Measurements from ENCODE around the gene DISP2. TPM values are rescaled to one million over a fixed set of nuclear protein-coding genes. Genes with fewer than 3 reads are reported as not detected.
A peak's percentile ranks its signal among the peaks of the same experiment; 100 is the strongest.

The DISP2 gene
- total RNA-seq = 1 to 10 TPM in 1 of 4 donors, under 1 TPM in 3; under 0.01 to 1.1 (median 0.12) TPM

- peak; percentile 45 for DNase-seq (ENCODE audit: low spot score)
Measured at GRCh38 chr15:40357723-40358470, at the start of gene DISP2. TSS of gene DISP2 (plus strand) at chr15:40358219. CDS start at chr15:40358322, 103 bp downstream.

GRCh38 chr15:40309344-40309862, 48.6 kb upstream of the DISP2 start:
- no peak for TF ChIP-seq CTCF (IDR thresholded peaks at IDR 0.05)
- no peak for DNase-seq (ENCODE audit: low spot score)
- ATAC-seq (ENCODE audit: low FRiP score) = no peak

More at GRCh38 chr15:40357723-40358470, at the start of gene DISP2:
- TF ChIP-seq CTCF (IDR thresholded peaks at IDR 0.05) = no peak
- ATAC-seq (ENCODE audit: low FRiP score) = peak; percentile 94

- ATAC-seq (ENCODE audit: low FRiP score) = no peak
- peak in 1 of 3 donors; percentile 22 for TF ChIP-seq CTCF (IDR thresholded peaks at IDR 0.05)
- DNase-seq (ENCODE audit: low spot score) = peak; percentile 20
Measured at GRCh38 chr15:40310001-40310959, 47.7 kb upstream of the DISP2 start.

GRCh38 chr15:40310993-40311392, 47.0 kb upstream of the DISP2 start:
- no peak for TF ChIP-seq CTCF (IDR thresholded peaks at IDR 0.05)
- ATAC-seq (ENCODE audit: low FRiP score) (no peak), DNase-seq (ENCODE audit: low spot score) (no peak)

GRCh38 chr15:40312370-40313158, 45.5 kb upstream of the DISP2 start:
- no peak for ATAC-seq (ENCODE audit: low FRiP score)

More at GRCh38 chr15:40312370-40313158, 45.5 kb upstream of the DISP2 start:
- no peak for DNase-seq (ENCODE audit: low spot score)
- TF ChIP-seq CTCF (IDR thresholded peaks at IDR 0.05) = no peak

All from omental fat pad (tissue), 4 donors.